ENCODE measurements around the gene SGIP1.

DNA sequence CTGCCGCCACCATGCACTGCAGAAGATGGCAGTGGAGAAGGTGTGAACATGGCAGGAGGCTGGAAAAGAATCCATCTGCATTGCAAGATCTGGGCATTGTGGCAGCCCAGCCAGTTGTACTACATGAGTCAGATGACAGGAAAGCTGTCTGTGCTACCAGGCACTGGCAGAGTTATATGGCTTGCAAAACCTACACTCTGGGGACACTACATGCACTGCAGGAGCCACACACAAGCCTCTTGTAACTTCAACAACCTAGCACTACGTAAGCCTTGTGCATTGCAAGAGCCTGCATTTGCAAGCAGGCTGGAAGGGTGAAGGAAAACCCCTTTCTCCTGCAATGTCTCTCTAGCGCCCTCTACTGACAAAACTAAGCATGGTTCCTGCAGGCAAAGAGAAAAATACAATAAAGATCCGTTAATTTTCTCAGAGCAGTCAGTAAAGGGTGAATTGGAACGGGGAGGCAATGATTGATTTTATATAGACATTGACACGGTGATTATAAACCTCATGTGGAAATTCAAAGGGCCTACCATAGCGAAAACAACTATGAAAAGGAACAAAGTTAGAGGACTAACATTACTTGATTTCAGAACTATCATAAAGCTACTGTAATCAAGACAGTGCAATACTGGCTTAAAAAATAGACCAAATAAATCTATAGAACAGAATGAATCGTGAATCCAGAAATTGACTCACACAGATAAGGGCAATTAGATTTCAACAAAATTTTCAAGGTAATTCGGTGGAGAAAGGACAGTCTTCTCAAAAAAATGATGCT is 192.1 kb downstream of the SGIP1 start:
- TF ChIP-seq, protein P1, sequence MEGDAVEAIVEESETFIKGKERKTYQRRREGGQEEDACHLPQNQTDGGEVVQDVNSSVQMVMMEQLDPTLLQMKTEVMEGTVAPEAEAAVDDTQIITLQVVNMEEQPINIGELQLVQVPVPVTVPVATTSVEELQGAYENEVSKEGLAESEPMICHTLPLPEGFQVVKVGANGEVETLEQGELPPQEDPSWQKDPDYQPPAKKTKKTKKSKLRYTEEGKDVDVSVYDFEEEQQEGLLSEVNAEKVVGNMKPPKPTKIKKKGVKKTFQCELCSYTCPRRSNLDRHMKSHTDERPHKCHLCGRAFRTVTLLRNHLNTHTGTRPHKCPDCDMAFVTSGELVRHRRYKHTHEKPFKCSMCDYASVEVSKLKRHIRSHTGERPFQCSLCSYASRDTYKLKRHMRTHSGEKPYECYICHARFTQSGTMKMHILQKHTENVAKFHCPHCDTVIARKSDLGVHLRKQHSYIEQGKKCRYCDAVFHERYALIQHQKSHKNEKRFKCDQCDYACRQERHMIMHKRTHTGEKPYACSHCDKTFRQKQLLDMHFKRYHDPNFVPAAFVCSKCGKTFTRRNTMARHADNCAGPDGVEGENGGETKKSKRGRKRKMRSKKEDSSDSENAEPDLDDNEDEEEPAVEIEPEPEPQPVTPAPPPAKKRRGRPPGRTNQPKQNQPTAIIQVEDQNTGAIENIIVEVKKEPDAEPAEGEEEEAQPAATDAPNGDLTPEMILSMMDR (IDR thresholded peaks at IDR 0.05; ENCODE audit: low read length): peak; percentile 98
- no peak for TF ChIP-seq EZH2 (IDR thresholded peaks at IDR 0.05; ENCODE audit: borderline replicate concordance, low read length)
